HepG2 (cell line): ENCODE results near the gene CALD1. TPM values are rescaled to one million over a fixed set of nuclear protein-coding genes. Genes with fewer than 3 reads are reported as not detected.

Experiments used
- ATAC-seq: fragments of 200-7000 bp; cut with Tn5 transposase; 3 replicates; pipeline ENCODE4 v1.9.1; 2020; ENCODE audit warnings: mild to moderate bottlenecking, moderate library complexity
- BruUV-seq: library from RNA; stranded (reverse); fragments of 400-500 nt; replicated peaks from 2 replicates; lab custom pipeline; 2021; lab: Mats Ljungman, UMichigan
- CTCF ChIA-PET: fragments of 300-600 bp; formaldehyde crosslinking; extraction: SDS; loops from one replicate; lab custom pipeline; 2021; ENCODE audit warnings: low total read pairs, inconsistent platforms, low intra/inter-chr PET ratio; lab: Yijun Ruan, JAX
- POLR2A ChIA-PET: fragments of 350-600 bp; sonication (Branson Sonifier 250); formaldehyde crosslinking; loops from one replicate; lab custom pipeline; 2020; ENCODE audit warnings: antibody characterized with exemption, inconsistent platforms; lab: Yijun Ruan, JAX
- DNase-seq: peaks from one replicate; pipeline ENCODE4 v3.0.0-alpha.2; 2015; ENCODE audit warnings: low spot score
- FAIRE-seq: peaks from 3 replicates; lab custom pipeline; 2011; peaks lifted over from hg19 to GRCh38; lab: Jason Lieb, UNC
- H2AFZ ChIP-seq: one replicate; pipeline ENCODE4 v1.6.1; 2011; ENCODE audit warnings: low read length, inconsistent platforms
- H3K27ac ChIP-seq: fragments of 300-600 bp; 3 replicates; pipeline ENCODE4 v1.8.0; 2011; ENCODE audit warnings: mixed run types, mild to moderate bottlenecking, mixed read lengths, low read length, inconsistent platforms; ENCODE audit not compliant: insufficient read depth; ENCODE audit errors: extremely low read length
- H3K27me3 ChIP-seq, 2 experiments: fragments of 200-600 bp in 1 of 2; 2 replicates in 1 of 2; 3 replicates in 1 of 2; pipeline versions ENCODE4 v1.6.0 to v1.8.0; 2011; ENCODE audit warnings: low read length in 2 of 2, mild to moderate bottlenecking in 2 of 2, moderate library complexity in 2 of 2, inconsistent platforms in 1 of 2; ENCODE audit not compliant: insufficient read depth in 2 of 2, control insufficient read depth in 1 of 2
- H3K36me3 ChIP-seq, 2 experiments: fragments of 200-600 bp in 1 of 2; replicated peaks in 1 of 2; 2 replicates in 1 of 2; 3 replicates in 1 of 2; pipeline versions ENCODE4 v1.5.1 to v1.8.0; 2011; ENCODE audit warnings: low read length in 2 of 2, inconsistent platforms in 1 of 2; ENCODE audit not compliant: insufficient read depth in 2 of 2, control insufficient read depth in 1 of 2
- H3K4me1 ChIP-seq: 2 replicates; pipeline ENCODE4 v1.5.1; 2012; ENCODE audit warnings: low read length, inconsistent platforms; ENCODE audit not compliant: insufficient read depth
- H3K4me2 ChIP-seq: 2 replicates; pipeline ENCODE4 v1.6.0; 2011; ENCODE audit warnings: low read depth, low read length, inconsistent platforms
- H3K4me3 ChIP-seq, 3 experiments: fragments of 200-600 bp in 1 of 3; sonication (generic), shearing (Covaris generic) in 1 of 3; replicated peaks in 1 of 3; 2 replicates each; pipeline ENCODE4 v1.5.1; 2011 to 2016; ENCODE audit warnings: low read length in 3 of 3, inconsistent platforms in 2 of 3, low read depth in 2 of 3, mild to moderate bottlenecking in 2 of 3, control low read depth in 1 of 3, mixed read lengths in 1 of 3; ENCODE audit not compliant: insufficient read depth in 1 of 3
- H3K79me2 ChIP-seq: one replicate; pipeline ENCODE4 v1.6.1; 2011; ENCODE audit warnings: low read length, inconsistent platforms; ENCODE audit not compliant: insufficient read depth
- H3K9ac ChIP-seq: 2 replicates; pipeline ENCODE4 v1.6.0; 2011; ENCODE audit warnings: mild to moderate bottlenecking, low read depth, low read length, inconsistent platforms; ENCODE audit not compliant: insufficient read depth
- H3K9me3 ChIP-seq: 2 replicates; pipeline ENCODE4 v1.5.1; 2012; ENCODE audit warnings: mild to moderate bottlenecking, low read length
- H4K20me1 ChIP-seq: 2 replicates; pipeline ENCODE4 v1.6.0; 2011; ENCODE audit warnings: inconsistent platforms, mild to moderate bottlenecking, low read length, moderate library complexity; ENCODE audit not compliant: insufficient read depth
- AGO2 ChIP-seq: fragments of 200-400 bp; formaldehyde crosslinking; optimal IDR thresholded peaks from 2 replicates; pipeline ENCODE3; 2017; ENCODE audit warnings: mild to moderate bottlenecking, low read depth, low read length, moderate library complexity
- CBFB ChIP-seq: sonication (generic); formaldehyde crosslinking; IDR thresholded peaks from 2 replicates; pipeline ENCODE4 v1.4.0; 2020; ENCODE audit warnings: missing genetic modification reagents
- ELF3 ChIP-seq: IDR thresholded peaks from 2 replicates; pipeline ENCODE4 v1.6.1; 2016; ENCODE audit warnings: missing genetic modification reagents, missing compliant biosample characterization
- GTF3A ChIP-seq: sonication (generic); formaldehyde crosslinking; conservative IDR thresholded peaks from 2 replicates; pipeline ENCODE4 v1.4.0; 2020; ENCODE audit warnings: mild to moderate bottlenecking, missing genetic modification reagents
- MTF1 ChIP-seq: sonication (generic); formaldehyde crosslinking; IDR thresholded peaks from 2 replicates; pipeline ENCODE4 v1.5.0; 2020; ENCODE audit warnings: missing genetic modification reagents
- NAIF1 ChIP-seq: sonication (generic); formaldehyde crosslinking; IDR thresholded peaks from 2 replicates; pipeline ENCODE4 v1.5.0; 2020; ENCODE audit warnings: mild to moderate bottlenecking, missing genetic modification reagents, borderline replicate concordance
- NFKB2 ChIP-seq: sonication (generic); formaldehyde crosslinking; IDR thresholded peaks from 2 replicates; pipeline ENCODE4 v1.4.0; 2020; ENCODE audit warnings: missing genetic modification reagents, borderline replicate concordance
- U2AF2 ChIP-seq: fragments of 200-400 bp; formaldehyde crosslinking; IDR thresholded peaks from 2 replicates; pipeline ENCODE4 v1.6.1; 2017; ENCODE audit warnings: low read depth, mild to moderate bottlenecking, low read length
- ZFP62 ChIP-seq: sonication (generic); formaldehyde crosslinking; IDR thresholded peaks from 2 replicates; pipeline ENCODE4 v1.4.0; 2020; ENCODE audit warnings: missing genetic modification reagents
- ZMYM4 ChIP-seq: sonication (generic); formaldehyde crosslinking; IDR thresholded peaks from 2 replicates; pipeline ENCODE4 v1.8.1; 2023; ENCODE audit warnings: mild to moderate bottlenecking, missing genetic modification reagents
- ZNF230 ChIP-seq: sonication (generic); formaldehyde crosslinking; IDR thresholded peaks from 2 replicates; pipeline ENCODE4 v1.4.0; 2020; ENCODE audit warnings: mild to moderate bottlenecking, missing genetic modification reagents
- ZNF234 ChIP-seq: sonication (generic); formaldehyde crosslinking; conservative IDR thresholded peaks from 2 replicates; pipeline ENCODE4 v1.5.1; 2020; ENCODE audit warnings: mild to moderate bottlenecking, missing genetic modification reagents
- ZNF253 ChIP-seq: sonication (generic); formaldehyde crosslinking; IDR thresholded peaks from 2 replicates; pipeline ENCODE4 v1.8.0; 2022; ENCODE audit warnings: mild to moderate bottlenecking, missing genetic modification reagents, borderline replicate concordance
- ZNF382 ChIP-seq: sonication (generic); formaldehyde crosslinking; IDR thresholded peaks from 2 replicates; pipeline ENCODE4 v1.5.0; 2020; ENCODE audit warnings: missing genetic modification reagents, mild to moderate bottlenecking, borderline replicate concordance
- ZNF614 ChIP-seq: IDR thresholded peaks from 2 replicates; pipeline ENCODE4 v1.6.1; 2018; ENCODE audit warnings: missing biosample characterization, missing genetic modification reagents, inconsistent platforms, borderline replicate concordance
- ZNF772 ChIP-seq: sonication (generic); formaldehyde crosslinking; IDR thresholded peaks from 2 replicates; pipeline ENCODE4 v1.5.0; 2020; ENCODE audit warnings: mild to moderate bottlenecking, missing genetic modification reagents
- ZSCAN31 ChIP-seq: sonication (generic); formaldehyde crosslinking; IDR thresholded peaks from 2 replicates; pipeline ENCODE4 v1.5.0; 2020; ENCODE audit warnings: low read depth, mild to moderate bottlenecking, missing genetic modification reagents
- WGBS: methylation state at CpG from one replicate; pipeline ENCODE4 v1.1.6; 2017; ENCODE audit warnings: low lambda C conversion rate; 5-methylcytosine and 5-hydroxymethylcytosine counted together
- in situ Hi-C: cut with HindIII; loops from 2 replicates; pipeline ENCODE4 v1.10.0; 2017; ENCODE audit warnings: low pct_unique_long_range_greater_than_20kb; ENCODE audit not compliant: extremely low pct_ligation_motif_present
- intact Hi-C: fragments of 100-400 bp; cut with micrococcal nuclease; formaldehyde crosslinking; loops from one replicate; pipeline ENCODE4 v1.10.0; 2022; ENCODE audit not compliant: unreplicated experiment
- polyA plus RNA-seq, 8 experiments: library from polyadenylated mRNA; depleted of rRNA in 3 of 8; stranded (reverse) in 7 of 8; unstranded in 1 of 8; fragments of >200 nt; fragmentation: Illumina TruSeq in 4 of 8; extraction: Trizol in 4 of 8; gene quantifications; 2 replicates each; pipeline versions ENCODE4 v1.2.1 to v1.2.3, GENCODE V29; 2011 to 2016; ENCODE audit warnings: low read depth in 4 of 8, missing spikeins in 1 of 8, mixed read lengths in 1 of 8; ENCODE audit not compliant: insufficient read depth in 1 of 8
- total RNA-seq, 5 experiments: library from RNA; depleted of rRNA; stranded (reverse); fragments of >200 nt; fragmentation: Illumina TruSeq; extraction: Trizol; gene quantifications; 2 replicates each; pipeline ENCODE4 v1.2.3, GENCODE V29; 2016; ENCODE audit warnings: low read depth in 1 of 5
- TF ChIP-seq, protein P1 (sequence below): sonication (generic); formaldehyde crosslinking; IDR thresholded peaks from 2 replicates; pipeline ENCODE4 v1.5.0; 2020; ENCODE audit warnings: mild to moderate bottlenecking, missing genetic modification reagents

The CALD1 gene
- total and polyA plus RNA-seq, 2 of the 13 experiments (the other 11 are each of a cell fraction or from before 2014, with no cell fraction given) = 53.0 to 112 TPM

GRCh38 chr7:134865001-134865845 lies 85.8 kb downstream of the CALD1 start:
- no peak overlapping the region for H2AFZ ChIP-seq
- no peak overlapping the region for H3K27ac ChIP-seq
- intact Hi-C loops = no loop called here
- POLR2A ChIA-PET = no interaction called here
- TF ChIP-seq ZNF253 (no peak), ZNF614 (CRISPR knock-in tag) (no peak), ZNF382 (CRISPR knock-in tag) (no peak), GTF3A (no peak)
- TF ChIP-seq, all 625 proteins: peak for 0
- no peaks in the 10 kb centered on the region for H3K36me3 ChIP-seq
- H3K4me3 ChIP-seq = no peak overlapping the region
- no peak overlapping the region for H3K9ac ChIP-seq
- no TSS peak for BruUV-seq
- 43% methylated on average over 9 of the region's 9 CpGs for WGBS
- peak overlapping the region; percentile 37; the same call in 1 of the 2 replicates for H3K4me2 ChIP-seq
- no peaks in the 10 kb centered on the region for H3K79me2 ChIP-seq
- CTCF ChIA-PET = no interaction called here
- in situ Hi-C loops = no loop called here
- H3K4me1 ChIP-seq = no peaks in the 10 kb centered on the region
- DNase-seq = no peak
- H3K27me3 ChIP-seq = no peaks in the 10 kb centered on the region
- no peak; the same call in 2 of the 3 replicates for ATAC-seq
- no peaks in the 10 kb centered on the region for H4K20me1 ChIP-seq
- no peak for FAIRE-seq
- H3K9me3 ChIP-seq = no peaks in the 10 kb centered on the region

DNA sequence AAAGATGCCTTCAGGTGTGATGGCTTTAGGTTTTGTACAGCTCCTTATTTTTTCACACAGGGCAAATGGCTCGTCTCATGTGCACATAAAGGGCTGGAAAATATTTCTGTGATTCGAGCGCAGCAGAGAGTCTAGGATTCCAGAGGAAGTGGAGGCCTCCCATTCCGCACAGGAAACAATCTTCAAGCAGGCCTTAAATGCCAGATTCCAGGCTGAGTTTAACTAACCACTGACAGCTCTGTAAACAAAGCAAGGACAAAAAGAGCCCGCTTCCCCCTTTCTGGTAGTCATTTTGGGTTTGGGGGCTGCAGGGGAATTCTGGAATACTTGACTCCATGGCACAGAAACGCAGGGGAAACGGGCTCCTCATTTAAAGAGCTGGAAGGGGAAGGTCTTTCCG lies 87.2 kb downstream of the CALD1 start:
- WGBS = 62% methylated on average over 8 of the region's 8 CpGs
- H3K9ac ChIP-seq = no peak overlapping the region
- intact Hi-C loops (no loop called here), in situ Hi-C loops (no loop called here)
- H3K9me3 ChIP-seq = no peaks in the 10 kb centered on the region
- FAIRE-seq (no peak), ATAC-seq (no peak), DNase-seq (no peak)
- H3K4me2 ChIP-seq = no peak overlapping the region
- no peaks in the 10 kb centered on the region for H3K27me3 ChIP-seq
- ChIA-PET POLR2A (no interaction called here), CTCF (no interaction called here)
- no peaks in the 10 kb centered on the region for H3K36me3 ChIP-seq
- no peaks in the 10 kb centered on the region for H3K79me2 ChIP-seq
- H2AFZ ChIP-seq = no peak overlapping the region
- H3K4me3 ChIP-seq = no peak overlapping the region
- no peaks in the 10 kb centered on the region for H3K4me1 ChIP-seq
- H3K27ac ChIP-seq = no peak overlapping the region
- no TSS peak for BruUV-seq
- no peaks in the 10 kb centered on the region for H4K20me1 ChIP-seq
- TF ChIP-seq CBFB (CRISPR knock-in tag) (no peak), ZNF230 (CRISPR knock-in tag) (no peak), U2AF2 (no peak), ZFP62 (CRISPR knock-in tag) (no peak), MTF1 (CRISPR knock-in tag) (no peak), NAIF1 (CRISPR knock-in tag) (no peak), ZMYM4 (no peak), ELF3 (CRISPR knock-in tag) (no peak), ZNF234 (CRISPR knock-in tag) (no peak), ZSCAN31 (CRISPR knock-in tag) (no peak), AGO2 (no peak), NFKB2 (CRISPR knock-in tag) (no peak), ZNF772 (CRISPR knock-in tag) (no peak)
- TF ChIP-seq, protein P1, sequence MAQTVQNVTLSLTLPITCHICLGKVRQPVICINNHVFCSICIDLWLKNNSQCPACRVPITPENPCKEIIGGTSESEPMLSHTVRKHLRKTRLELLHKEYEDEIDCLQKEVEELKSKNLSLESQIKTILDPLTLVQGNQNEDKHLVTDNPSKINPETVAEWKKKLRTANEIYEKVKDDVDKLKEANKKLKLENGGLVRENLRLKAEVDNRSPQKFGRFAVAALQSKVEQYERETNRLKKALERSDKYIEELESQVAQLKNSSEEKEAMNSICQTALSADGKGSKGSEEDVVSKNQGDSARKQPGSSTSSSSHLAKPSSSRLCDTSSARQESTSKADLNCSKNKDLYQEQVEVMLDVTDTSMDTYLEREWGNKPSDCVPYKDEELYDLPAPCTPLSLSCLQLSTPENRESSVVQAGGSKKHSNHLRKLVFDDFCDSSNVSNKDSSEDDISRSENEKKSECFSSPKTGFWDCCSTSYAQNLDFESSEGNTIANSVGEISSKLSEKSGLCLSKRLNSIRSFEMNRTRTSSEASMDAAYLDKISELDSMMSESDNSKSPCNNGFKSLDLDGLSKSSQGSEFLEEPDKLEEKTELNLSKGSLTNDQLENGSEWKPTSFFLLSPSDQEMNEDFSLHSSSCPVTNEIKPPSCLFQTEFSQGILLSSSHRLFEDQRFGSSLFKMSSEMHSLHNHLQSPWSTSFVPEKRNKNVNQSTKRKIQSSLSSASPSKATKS = no peak
